ENCODE measurements around the gene TMEM202. TPM values are rescaled to one million over a fixed set of nuclear protein-coding genes. Genes with fewer than 3 reads are reported as not detected.
"Not testable (repeated sequence)": the region's sequence is repeated elsewhere in the genome, so short reads cannot be mapped to it uniquely, and the experiment has no call there.

TMEM202 gene
- total RNA-seq, 1 donor from 2014 or later: not detected

GRCh38 chr15:72404356-72404755 lies 6.3 kb downstream of the TMEM202 start:
- no peak for DNase-seq

- DNase-seq: no peak
These were observed 6.7 kb downstream of the TMEM202 start for GRCh38 chr15:72404841-72405240.

GRCh38 chr15:72406936-72407335 lies 8.8 kb downstream of the TMEM202 start:
- no peak for DNase-seq

GRCh38 chr15:72411111-72411510 lies 13.0 kb downstream of the TMEM202 start:
- DNase-seq: no peak

- no peak for DNase-seq
These were observed 13.4 kb downstream of the TMEM202 start for GRCh38 chr15:72411544-72411943.

- DNase-seq: not testable (repeated sequence)
These were observed 15.2 kb downstream of the TMEM202 start for GRCh38 chr15:72413337-72413736.

GRCh38 chr15:72415304-72415703 lies 17.2 kb downstream of the TMEM202 start:
- DNase-seq: no peak

GRCh38 chr15:72419768-72420167 lies 21.7 kb downstream of the TMEM202 start:
- not testable (repeated sequence) for DNase-seq

GRCh38 chr15:72420576-72420975 lies 22.5 kb downstream of the TMEM202 start:
- no peak for DNase-seq

- no peak for DNase-seq
These were observed 23.4 kb downstream of the TMEM202 start for GRCh38 chr15:72421484-72421883.

GRCh38 chr15:72423256-72423655 lies 25.2 kb downstream of the TMEM202 start:
- DNase-seq: no peak

- no peak for DNase-seq
These were observed 28.6 kb downstream of the TMEM202 start for GRCh38 chr15:72426753-72427152.

- no peak for DNase-seq
These were observed 39.7 kb downstream of the TMEM202 start for GRCh38 chr15:72437650-72438316.

- DNase-seq: not testable (repeated sequence)
These were observed 44.7 kb downstream of the TMEM202 start for GRCh38 chr15:72442848-72443247.

- no peak for DNase-seq
These were observed 47.3 kb downstream of the TMEM202 start for GRCh38 chr15:72445426-72445825.

GRCh38 chr15:72450805-72451204 lies 52.7 kb downstream of the TMEM202 start:
- no peak for DNase-seq

- DNase-seq: no peak
These were observed 53.1 kb downstream of the TMEM202 start for GRCh38 chr15:72451224-72451623.

GRCh38 chr15:72456684-72457083 lies 58.6 kb downstream of the TMEM202 start:
- DNase-seq: no peak

Other genes with a start within 250 kb of the TMEM202 start
- 0.47 TPM for gene GRAMD2A, start 200.5 kb upstream of the TMEM202 start, total RNA-seq
- gene PKM, start 167.1 kb upstream of the TMEM202 start, total RNA-seq: 258 TPM
- gene PARP6, start 125.8 kb upstream of the TMEM202 start, total RNA-seq: 54.6 TPM
- gene CELF6, start 78.1 kb upstream of the TMEM202 start, total RNA-seq: 6.7 TPM
- gene HEXA, start 22.3 kb upstream of the TMEM202 start, total RNA-seq: 34.8 TPM
- gene ARIH1, start 76.0 kb downstream of the TMEM202 start, total RNA-seq: 42.7 TPM

Measured in occipital lobe (tissue), 2 donors.